GM12878 (cell line): ENCODE data around the gene CARD9. TPM values are rescaled to one million over a fixed set of nuclear protein-coding genes. Genes with fewer than 3 reads are reported as not detected.

ENCODE experiments used
- ATAC-seq: fragments of 200-7000 bp; cut with Tn5 transposase; 3 replicates; pipeline ENCODE4 v1.9.1; 2020; ENCODE audit warnings: mild to moderate bottlenecking, moderate library complexity
- BruUV-seq: library from RNA; stranded (reverse); fragments of 400-500 nt; replicated peaks from 2 replicates; lab custom pipeline; 2021; lab: Mats Ljungman, UMichigan
- CTCF ChIA-PET: fragments of 300-600 bp; sonication (Branson Sonifier 250); formaldehyde crosslinking; extraction: SDS; loops from one replicate; lab custom pipeline; 2021; ENCODE audit warnings: inconsistent platforms; lab: Yijun Ruan, JAX
- POLR2A ChIA-PET: fragments of 350-600 bp; formaldehyde crosslinking; extraction: SDS; loops from one replicate; lab custom pipeline; 2021; ENCODE audit warnings: inconsistent platforms; lab: Charles Lee
- RAD21 ChIA-PET: fragments of 300-600 bp; sonication (Branson Sonifier 250); formaldehyde crosslinking; loops from one replicate; lab custom pipeline; 2023; ENCODE audit warnings: antibody characterized with exemption; ENCODE audit not compliant: unreplicated experiment; lab: Charles Lee
- SMC1A ChIA-PET: fragments of 300-600 bp; sonication (Branson Sonifier 250); formaldehyde crosslinking; loops from one replicate; lab custom pipeline; 2023; ENCODE audit not compliant: unreplicated experiment, uncharacterized antibody; lab: Charles Lee
- DNase-seq: peaks from one replicate; pipeline ENCODE4 v3.0.0-alpha.2; 2011; ENCODE audit warnings: low read depth, low spot score
- FAIRE-seq: peaks from 3 replicates; lab custom pipeline; 2011; peaks lifted over from hg19 to GRCh38; lab: Jason Lieb, UNC
- H2AFZ ChIP-seq: 2 replicates; pipeline ENCODE4 v1.6.0; 2011; ENCODE audit warnings: low read depth, low read length, control low read depth; ENCODE audit not compliant: control insufficient read depth
- H3K27ac ChIP-seq: 2 replicates; pipeline ENCODE4 v1.5.1; 2011; ENCODE audit warnings: control low read depth; ENCODE audit not compliant: control insufficient read depth, insufficient read depth
- H3K27me3 ChIP-seq, 2 experiments: replicated peaks in 1 of 2; 2 replicates each; pipeline versions ENCODE4 v1.6.0 to v1.6.1; 2011; ENCODE audit warnings: low read length in 1 of 2; ENCODE audit not compliant: control insufficient read depth in 2 of 2, insufficient read depth in 2 of 2
- H3K36me3 ChIP-seq, 2 experiments: 2 replicates each; pipeline ENCODE4 v1.5.1; 2011; ENCODE audit warnings: low read length in 1 of 2; ENCODE audit not compliant: control insufficient read depth in 2 of 2, insufficient read depth in 2 of 2
- H3K4me1 ChIP-seq: 2 replicates; pipeline ENCODE4 v1.6.1; 2011; ENCODE audit warnings: mild to moderate bottlenecking, low read length, moderate library complexity, mixed read lengths; ENCODE audit not compliant: control insufficient read depth, insufficient read depth
- H3K4me2 ChIP-seq: 2 replicates; pipeline ENCODE4 v1.6.0; 2011; ENCODE audit warnings: control low read depth; ENCODE audit not compliant: control insufficient read depth, insufficient read depth
- H3K4me3 ChIP-seq: fragments of 200-600 bp; sonication (generic); 2 replicates; pipeline ENCODE4 v1.5.1; 2016
- H3K79me2 ChIP-seq: 2 replicates; pipeline ENCODE4 v1.6.0; 2011; ENCODE audit warnings: low read length; ENCODE audit not compliant: control insufficient read depth, insufficient read depth
- H3K9ac ChIP-seq: 2 replicates; pipeline ENCODE4 v1.8.0; 2011; ENCODE audit warnings: low read length, control low read depth, mixed read lengths; ENCODE audit not compliant: control insufficient read depth, insufficient read depth
- H3K9me3 ChIP-seq: replicated peaks from 3 replicates; pipeline ENCODE4 v1.5.1; 2011; ENCODE audit warnings: mild to moderate bottlenecking, low read length; ENCODE audit not compliant: control insufficient read depth, insufficient read depth
- H4K20me1 ChIP-seq: 2 replicates; pipeline ENCODE4 v1.6.0; 2011; ENCODE audit not compliant: control insufficient read depth, insufficient read depth
- BCL3 ChIP-seq: IDR thresholded peaks from 2 replicates; pipeline ENCODE4 v1.6.1; 2011; ENCODE audit warnings: borderline replicate concordance, low read depth, mild to moderate bottlenecking, moderate library complexity, low read length; ENCODE audit not compliant: insufficient read depth, poor library complexity, severe bottlenecking
- BHLHE40 ChIP-seq, 2 experiments: fragments of 450-650 bp in 1 of 2; IDR thresholded peaks; 2 replicates each; pipeline ENCODE4 v1.6.1; 2011 to 2017; ENCODE audit warnings: low read depth in 2 of 2, borderline replicate concordance in 1 of 2, improper control_type of control experiment in 1 of 2, low read length in 1 of 2, mild to moderate bottlenecking in 1 of 2
- ESRRA ChIP-seq: IDR thresholded peaks from 2 replicates; pipeline ENCODE4 v1.6.1; 2012; ENCODE audit warnings: mild to moderate bottlenecking, low read length, improper control_type of control experiment
- HDAC6 ChIP-seq: fragments of 200-600 bp; sonication (generic); IDR thresholded peaks from one replicate; pipeline ENCODE4 v1.8.0; 2017; ENCODE audit warnings: antibody characterized with exemption; ENCODE audit not compliant: unreplicated experiment
- IKZF2 ChIP-seq, 2 experiments: fragments of 450-650 bp; IDR thresholded peaks; 2 replicates each; pipeline ENCODE4 v1.6.1; 2017; ENCODE audit warnings: mild to moderate bottlenecking in 2 of 2, moderate library complexity in 2 of 2
- MLLT1 ChIP-seq: fragments of 450-650 bp; IDR thresholded peaks from 2 replicates; pipeline ENCODE4 v1.6.1; 2016; ENCODE audit warnings: mild to moderate bottlenecking
- NFYA ChIP-seq: IDR thresholded peaks from 2 replicates; pipeline ENCODE4 v1.6.1; 2011; ENCODE audit warnings: low read depth, mild to moderate bottlenecking, low read length, improper control_type of control experiment, borderline replicate concordance
- POLR2A ChIP-seq: IDR thresholded peaks from 2 replicates; pipeline ENCODE4 v1.6.1; 2011; ENCODE audit warnings: low read depth, mild to moderate bottlenecking, low read length
- RCOR1 ChIP-seq: conservative IDR thresholded peaks from 2 replicates; pipeline ENCODE4 v1.6.1; 2012; ENCODE audit warnings: low read depth, low read length, improper control_type of control experiment
- SMAD5 ChIP-seq: IDR thresholded peaks from 2 replicates; pipeline ENCODE4 v1.6.1; 2016; ENCODE audit warnings: antibody characterized with exemption, low read depth
- SREBF1 ChIP-seq: IDR thresholded peaks from 2 replicates; pipeline ENCODE4 v1.6.1; 2012; ENCODE audit warnings: mild to moderate bottlenecking, low read length
- SREBF2 ChIP-seq: IDR thresholded peaks from 2 replicates; pipeline ENCODE4 v1.6.1; 2012; ENCODE audit warnings: mild to moderate bottlenecking, low read length
- TARDBP ChIP-seq: IDR thresholded peaks from 2 replicates; pipeline ENCODE4 v1.6.1; 2016; ENCODE audit warnings: borderline replicate concordance
- ZNF274 ChIP-seq: IDR thresholded peaks from one replicate; pipeline ENCODE4 v1.8.0; 2011; ENCODE audit not compliant: insufficient read length, insufficient read depth
- ZNF622 ChIP-seq: fragments of 450-650 bp; IDR thresholded peaks from 2 replicates; pipeline ENCODE4 v1.6.1; 2017; ENCODE audit warnings: mild to moderate bottlenecking, inconsistent platforms
- WGBS: methylation state at CpG from one replicate; pipeline ENCODE4 v1.1.6; 2016; ENCODE audit warnings: low lambda C conversion rate; ENCODE audit not compliant: insufficient replicate concordance, insufficient coverage; ENCODE audit errors: missing lambda C conversion rate; 5-methylcytosine and 5-hydroxymethylcytosine counted together
- in situ Hi-C: fragments of 300-500 bp; cut with MboI; formaldehyde crosslinking; loops from 9 replicates; pipeline ENCODE4 v1.14.3; 2018; ENCODE audit warnings: mixed read lengths
- intact Hi-C: fragments of 100-400 bp; cut with micrococcal nuclease; formaldehyde crosslinking; loops from one replicate; pipeline ENCODE4 v1.14.2; 2022; ENCODE audit not compliant: unreplicated experiment
- polyA plus RNA-seq, 11 experiments: library from polyadenylated mRNA; depleted of rRNA in 4 of 11; unstranded in 6 of 11; stranded (reverse) in 5 of 11; fragments of >200 nt; fragmentation: Nextera tagmentation in 4 of 11; fragmentation: Illumina TruSeq in 1 of 11; extraction: Ambion mirVana in 4 of 11; extraction: Trizol in 1 of 11; gene quantifications; 1 replicate in 1 of 11; 2 replicates in 10 of 11; pipeline versions ENCODE4 v1.2.1 to v1.2.3, GENCODE V29; 2011 to 2016; ENCODE audit warnings: inconsistent platforms in 2 of 11, missing spikeins in 2 of 11, low read depth in 1 of 11
- total RNA-seq, 4 experiments: library from RNA; depleted of rRNA in 3 of 4; stranded (reverse); fragments of >200 nt in 3 of 4; fragmentation: Illumina TruSeq in 1 of 4; extraction: Trizol in 1 of 4; gene quantifications; 2 replicates each; pipeline versions ENCODE4 v1.2.1 to v1.2.3, GENCODE V29; 2013 to 2021
- TF ChIP-seq, protein P1 (sequence below): IDR thresholded peaks from 2 replicates; pipeline ENCODE4 v1.6.1; 2011; ENCODE audit warnings: low read depth, low read length, improper control_type of control experiment, borderline replicate concordance
- TF ChIP-seq, protein P2 (sequence below): fragments of 150-350 bp; IDR thresholded peaks from 2 replicates; pipeline ENCODE4 v1.6.1; 2014; ENCODE audit warnings: mild to moderate bottlenecking, low read depth, low read length

The CARD9 gene
- total and polyA plus RNA-seq, 10 of the 15 experiments (the other 5 are each of a cell fraction or from before 2014, with no cell fraction given), result 0.11 to 4.9 (median 1.8) TPM; not detected in 1

GRCh38 chr9:136409557-136410455 lies 36.3 kb upstream of the CARD9 start:
- RAD21 ChIA-PET, result interaction anchor here (1.2 kb wide), 1 partner anchor 8 kb away, joined by 3 read pairs; no protein-coding TSS in a partner anchor
- POLR2A ChIA-PET, result interaction anchor here (0.7 to 1.9 kb wide), 7 partner anchors 9 to 660 kb away, joined by 3 to 11 read pairs (median 4); partner anchors contain the start of genes SAPCD2 and SNAPC4
- BruUV-seq, result TSS peak; percentile 68
- in situ Hi-C loops (no loop called here), intact Hi-C loops (loop anchor here (2.0 kb wide), 1 partner anchor 73 kb away; the partner anchor contains the start of gene SEC16A)
- SMC1A ChIA-PET, result interaction anchor here (0.8 to 1.4 kb wide), 3 partner anchors 9 to 215 kb away, joined by 3 to 4 read pairs (median 3); no protein-coding TSS in a partner anchor
- ATAC-seq, result peak; percentile 59
- peak overlapping the region; percentile 47 for H2AFZ ChIP-seq
- H3K4me3 ChIP-seq, result peak overlapping the region; percentile 81
- FAIRE-seq, result no peak
- peaks cover 14 to 24% of the 10 kb centered on the region in 2 experiments; a peak in 3 of 4 replicates for H3K36me3 ChIP-seq
- peaks cover 25% of the 10 kb centered on the region for H3K4me1 ChIP-seq
- no peak for DNase-seq
- H3K27me3 ChIP-seq, result no peaks in the 10 kb centered on the region
- WGBS, result 1% methylated on average over 47 of the region's 71 CpGs
- CTCF ChIA-PET, result interaction anchor here (0.6 to 2.0 kb wide), 5 partner anchors 9 to 350 kb away, joined by 3 to 21 read pairs (median 5); no protein-coding TSS in a partner anchor
- peaks cover 55% of the 10 kb centered on the region for H3K79me2 ChIP-seq
- peak overlapping the region; percentile 97 for H3K9ac ChIP-seq
- H3K4me2 ChIP-seq, result peak overlapping the region; percentile 99
- H3K9me3 ChIP-seq, result no peaks in the 10 kb centered on the region
- H4K20me1 ChIP-seq, result no peaks in the 10 kb centered on the region
- H3K27ac ChIP-seq, result peak overlapping the region; percentile 93
- TF ChIP-seq SREBF2 (no peak), IKZF2 (IDR thresholded peaks at IDR 0.05) (0 out of 4 replicates have a peak, but pooled peaks of 1 of the 2 experiments have one; percentile 23), SMAD5 (peak; percentile 68; the same call in 1 of the 2 replicates), NFYA (no peak), HDAC6 (no peak), BHLHE40 (IDR thresholded peaks at IDR 0.05; ENCODE audit: borderline replicate concordance in 1 of 2, low read depth in 2 of 2, low read length in 1 of 2) (peak; percentile 26 to 46; a peak in 2 of 4 replicates), SREBF1 (no peak), MLLT1 (no peak), ZNF622 (no peak), BCL3 (no peak), RCOR1 (no peak), ESRRA (no peak), TARDBP (no peak; the same call in 1 of the 2 replicates), ZNF274 (no peak), POLR2A (peak; percentile 67)
- TF ChIP-seq, protein P1, sequence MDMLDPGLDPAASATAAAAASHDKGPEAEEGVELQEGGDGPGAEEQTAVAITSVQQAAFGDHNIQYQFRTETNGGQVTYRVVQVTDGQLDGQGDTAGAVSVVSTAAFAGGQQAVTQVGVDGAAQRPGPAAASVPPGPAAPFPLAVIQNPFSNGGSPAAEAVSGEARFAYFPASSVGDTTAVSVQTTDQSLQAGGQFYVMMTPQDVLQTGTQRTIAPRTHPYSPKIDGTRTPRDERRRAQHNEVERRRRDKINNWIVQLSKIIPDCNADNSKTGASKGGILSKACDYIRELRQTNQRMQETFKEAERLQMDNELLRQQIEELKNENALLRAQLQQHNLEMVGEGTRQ, result no peak
- TF ChIP-seq, protein P2, sequence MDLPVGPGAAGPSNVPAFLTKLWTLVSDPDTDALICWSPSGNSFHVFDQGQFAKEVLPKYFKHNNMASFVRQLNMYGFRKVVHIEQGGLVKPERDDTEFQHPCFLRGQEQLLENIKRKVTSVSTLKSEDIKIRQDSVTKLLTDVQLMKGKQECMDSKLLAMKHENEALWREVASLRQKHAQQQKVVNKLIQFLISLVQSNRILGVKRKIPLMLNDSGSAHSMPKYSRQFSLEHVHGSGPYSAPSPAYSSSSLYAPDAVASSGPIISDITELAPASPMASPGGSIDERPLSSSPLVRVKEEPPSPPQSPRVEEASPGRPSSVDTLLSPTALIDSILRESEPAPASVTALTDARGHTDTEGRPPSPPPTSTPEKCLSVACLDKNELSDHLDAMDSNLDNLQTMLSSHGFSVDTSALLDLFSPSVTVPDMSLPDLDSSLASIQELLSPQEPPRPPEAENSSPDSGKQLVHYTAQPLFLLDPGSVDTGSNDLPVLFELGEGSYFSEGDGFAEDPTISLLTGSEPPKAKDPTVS, result no peak
